ENCODE data around the gene LY6G5B.
A peak's percentile ranks its signal among the peaks of the same experiment; 100 is the strongest.

LY6G5B gene

GRCh38 chr6:31663961-31664789 lies 5.6 kb upstream of the LY6G5B start:
- peak; percentile 70 for DNase-seq

DNA sequence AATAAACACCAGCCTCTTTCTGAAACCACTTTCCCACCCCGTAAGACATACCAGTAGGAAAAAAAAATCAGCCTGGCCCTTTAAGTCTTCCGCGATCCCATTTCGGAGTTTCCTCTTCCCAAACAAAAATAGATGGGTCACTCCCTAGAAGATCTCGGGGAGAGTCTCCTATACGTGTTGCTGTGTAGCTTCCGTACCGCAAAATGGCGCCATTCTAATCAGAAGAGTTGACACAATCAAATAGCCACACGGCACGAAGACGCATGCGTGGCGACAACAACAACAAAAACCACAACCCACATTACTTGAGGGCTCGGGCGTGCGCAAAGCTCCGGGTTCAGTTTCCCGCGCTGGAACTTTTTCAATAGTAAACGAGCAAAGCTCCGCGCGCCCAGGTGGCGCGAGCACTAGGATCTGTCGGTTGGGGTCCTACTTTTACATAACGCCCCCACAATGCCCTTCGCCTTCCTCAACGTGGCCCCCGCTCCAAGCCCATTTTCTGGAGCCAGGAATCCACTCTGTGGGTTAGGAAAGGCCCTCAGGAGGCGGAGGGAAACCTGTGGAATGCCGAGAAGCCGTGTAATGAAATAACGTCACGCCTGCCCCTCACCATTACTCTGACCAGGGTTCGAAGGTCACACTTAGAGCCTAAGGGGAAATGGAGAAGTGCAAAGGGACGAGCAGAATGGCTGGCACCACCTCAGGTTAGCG lies 4.8 kb upstream of the LY6G5B start, which contains the start of gene GPANK1:
GPANK1 (minus strand) TSS at position 208 of the 711 bp plus-strand sequence. CDS start 519 bp downstream, outside the sequence.
- peak; percentile 53 for DNase-seq

DNA sequence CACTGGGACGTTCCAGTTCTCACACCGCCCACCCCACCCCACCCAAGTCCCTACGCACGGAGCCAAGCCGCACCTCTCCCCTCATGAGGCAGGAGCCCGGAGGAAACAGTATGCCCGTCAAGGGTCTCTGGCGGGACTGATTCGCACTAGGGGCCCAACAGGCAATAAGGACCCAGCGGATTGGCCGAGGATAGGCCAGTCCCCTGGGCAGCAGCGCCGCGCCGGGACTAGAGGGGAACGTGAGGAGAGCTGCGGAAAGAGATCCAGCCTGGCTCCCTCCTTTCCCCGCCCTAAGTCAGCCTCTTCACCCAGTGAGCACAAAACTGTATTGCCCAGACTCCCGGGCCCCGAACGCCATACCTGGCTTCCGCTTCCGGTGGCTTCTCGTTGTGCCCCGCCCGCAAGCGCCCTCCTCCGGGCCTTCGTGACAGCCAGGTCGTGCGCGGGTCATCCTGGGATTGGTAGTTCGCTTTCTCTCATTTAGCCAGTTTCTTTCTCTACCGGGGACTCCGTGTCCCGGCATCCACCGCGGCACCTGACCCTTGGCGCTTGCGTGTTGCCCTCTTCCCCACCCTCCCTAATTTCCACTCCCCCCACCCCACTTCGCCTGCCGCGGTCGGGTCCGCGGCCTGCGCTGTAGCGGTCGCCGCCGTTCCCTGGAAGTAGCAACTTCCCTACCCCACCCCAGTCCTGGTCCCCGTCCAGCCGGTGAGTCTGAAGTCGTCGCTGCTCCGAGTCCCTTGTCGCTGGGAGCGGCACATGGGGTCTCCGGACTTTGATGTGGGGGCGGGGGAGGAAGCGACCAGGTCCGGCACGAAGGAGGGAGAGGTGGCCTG lies 4.1 kb upstream of the LY6G5B start, which contains the start of gene CSNK2B:
CSNK2B (plus strand) TSS at position 580 of the 836 bp plus-strand sequence. CDS start 752 bp downstream, outside the sequence.
- DNase-seq = peak; percentile 95

DNA sequence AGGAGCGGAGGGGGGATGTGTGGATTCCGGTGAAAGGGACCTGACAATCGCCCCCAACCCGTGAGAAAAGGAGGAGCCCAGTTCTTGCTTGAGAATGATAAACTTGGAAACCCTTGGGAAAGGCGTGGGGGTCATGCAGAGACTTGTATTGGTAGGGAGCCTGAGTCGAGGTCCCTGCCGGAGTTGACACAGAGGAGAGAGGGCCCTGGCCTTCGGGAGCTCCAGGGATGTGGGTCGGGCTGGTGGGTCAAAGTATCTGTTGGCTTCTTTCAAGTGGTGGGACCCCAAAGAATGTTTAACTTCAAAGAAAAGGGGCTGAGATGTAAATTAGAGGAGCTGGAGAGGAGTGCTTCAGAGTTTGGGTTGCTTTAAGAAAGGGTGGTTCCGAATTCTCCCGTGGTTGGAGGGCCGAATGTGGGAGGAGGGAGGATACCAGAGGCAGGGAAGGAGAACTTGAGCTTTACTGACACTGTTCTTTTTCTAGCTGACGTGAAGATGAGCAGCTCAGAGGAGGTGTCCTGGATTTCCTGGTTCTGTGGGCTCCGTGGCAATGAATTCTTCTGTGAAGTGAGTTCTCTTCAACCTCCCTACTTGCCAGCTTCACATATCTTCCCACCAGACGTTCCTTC lies 3.3 kb upstream of the LY6G5B start:
- no peak for DNase-seq

GRCh38 chr6:31676322-31676903 lies 6.6 kb downstream of the LY6G5B start:
- DNase-seq = no peak

GRCh38 chr6:31676904-31677303 lies 7.1 kb downstream of the LY6G5B start:
- no peak for DNase-seq

DNA sequence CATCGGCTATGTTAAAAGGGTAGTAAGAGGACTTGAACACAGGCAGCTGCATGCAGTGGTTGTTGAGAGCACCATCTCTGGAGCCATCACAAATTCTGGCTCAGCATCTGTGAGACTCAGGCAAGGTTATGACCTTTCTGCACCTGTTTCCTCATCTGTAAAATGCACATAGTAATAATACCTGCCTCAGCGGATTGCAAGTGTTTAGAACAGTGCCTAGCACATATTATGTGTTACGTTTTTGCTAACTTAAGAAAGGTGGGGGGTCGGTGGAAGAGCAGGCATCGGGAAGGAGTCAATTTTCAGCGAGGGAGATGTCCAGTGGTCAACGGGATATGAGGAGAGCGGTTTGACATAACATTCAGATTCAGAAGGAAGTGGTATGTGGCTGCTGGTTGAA lies 8.2 kb downstream of the LY6G5B start:
- DNase-seq = no peak

GRCh38 chr6:31680226-31681134 lies 10.7 kb downstream of the LY6G5B start, which contains the start of gene LY6G5C:
TSS of gene LY6G5C (minus strand) at chr6:31681067. CDS start at chr6:31680373, 694 bp downstream.
- peak; percentile 63 for DNase-seq

DNA sequence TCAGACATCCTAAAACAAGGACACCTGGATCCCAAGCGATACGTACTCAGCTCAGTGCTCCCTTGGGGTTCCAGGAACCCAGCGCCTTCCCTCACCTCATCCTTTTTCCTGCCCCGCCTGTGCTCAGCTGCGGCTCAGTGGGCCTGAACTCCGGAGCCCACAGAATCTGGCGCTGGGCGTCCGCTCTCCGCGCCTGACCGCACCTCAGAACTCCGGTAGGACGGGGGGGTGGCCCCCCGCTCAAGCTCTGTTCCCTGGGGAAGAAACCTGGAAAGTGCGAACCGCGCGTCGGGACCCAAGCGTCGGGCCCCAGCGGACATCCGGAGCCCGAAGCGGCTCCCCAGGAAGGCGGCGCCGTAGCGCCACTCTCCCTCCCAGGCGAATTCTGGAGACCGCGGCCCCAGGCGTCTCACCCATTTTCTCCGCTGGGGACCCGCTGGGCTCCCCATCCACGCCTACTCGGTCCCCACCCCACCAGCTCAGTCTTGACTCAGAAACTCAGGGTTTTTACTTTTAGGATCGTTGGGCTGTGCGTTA lies 11.4 kb downstream of the LY6G5B start:
- DNase-seq = peak; percentile 76

- DNase-seq = no peak
Measured at GRCh38 chr6:31683591-31683990, 13.8 kb downstream of the LY6G5B start.

- no peak for DNase-seq
Measured at GRCh38 chr6:31686483-31686882, 16.7 kb downstream of the LY6G5B start.

GRCh38 chr6:31687321-31687720 lies 17.5 kb downstream of the LY6G5B start:
- DNase-seq = no peak

GRCh38 chr6:31687860-31688693 lies 18.3 kb downstream of the LY6G5B start:
- no peak for DNase-seq

DNA sequence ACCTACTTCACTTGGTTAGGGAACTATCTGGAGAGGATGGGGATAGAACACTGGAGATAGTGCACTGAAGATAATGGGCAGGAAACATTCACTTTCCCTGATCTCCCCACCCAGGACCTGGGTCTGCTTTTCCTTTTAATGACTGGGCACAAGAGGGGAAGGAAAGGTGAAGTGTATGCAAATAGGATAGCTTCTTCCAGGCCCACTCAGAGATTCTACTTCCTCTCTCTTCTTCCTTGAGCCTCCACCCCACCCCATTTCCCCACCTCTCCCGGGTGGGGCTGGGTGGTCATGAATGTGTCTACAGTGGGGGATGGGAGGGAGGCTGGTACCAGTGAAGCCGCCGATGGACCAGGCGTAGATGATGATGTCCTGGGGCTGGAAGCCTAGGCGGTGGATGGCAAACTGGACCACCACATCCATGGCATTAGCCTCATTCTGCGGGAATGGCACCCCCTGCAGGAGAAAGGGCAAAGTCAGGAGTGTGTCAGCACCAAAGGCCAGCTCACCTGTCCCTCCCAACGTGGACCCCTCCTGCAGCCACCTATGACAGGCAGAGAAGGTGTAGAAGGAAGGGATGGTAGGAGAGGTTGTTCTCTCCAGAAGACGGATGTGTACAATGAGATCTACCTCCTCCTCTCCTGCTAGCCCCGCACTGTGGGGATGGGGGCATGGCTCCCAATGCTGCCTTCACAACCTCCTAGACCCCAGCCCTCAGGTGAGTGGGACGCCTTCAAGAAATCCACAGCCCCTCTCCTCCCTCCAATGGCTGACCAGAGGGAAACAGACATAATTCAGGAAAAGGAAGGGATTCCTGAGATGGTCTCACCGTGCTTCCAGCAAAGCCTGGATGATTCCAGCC lies 19.7 kb downstream of the LY6G5B start:
- no peak for DNase-seq

DNA sequence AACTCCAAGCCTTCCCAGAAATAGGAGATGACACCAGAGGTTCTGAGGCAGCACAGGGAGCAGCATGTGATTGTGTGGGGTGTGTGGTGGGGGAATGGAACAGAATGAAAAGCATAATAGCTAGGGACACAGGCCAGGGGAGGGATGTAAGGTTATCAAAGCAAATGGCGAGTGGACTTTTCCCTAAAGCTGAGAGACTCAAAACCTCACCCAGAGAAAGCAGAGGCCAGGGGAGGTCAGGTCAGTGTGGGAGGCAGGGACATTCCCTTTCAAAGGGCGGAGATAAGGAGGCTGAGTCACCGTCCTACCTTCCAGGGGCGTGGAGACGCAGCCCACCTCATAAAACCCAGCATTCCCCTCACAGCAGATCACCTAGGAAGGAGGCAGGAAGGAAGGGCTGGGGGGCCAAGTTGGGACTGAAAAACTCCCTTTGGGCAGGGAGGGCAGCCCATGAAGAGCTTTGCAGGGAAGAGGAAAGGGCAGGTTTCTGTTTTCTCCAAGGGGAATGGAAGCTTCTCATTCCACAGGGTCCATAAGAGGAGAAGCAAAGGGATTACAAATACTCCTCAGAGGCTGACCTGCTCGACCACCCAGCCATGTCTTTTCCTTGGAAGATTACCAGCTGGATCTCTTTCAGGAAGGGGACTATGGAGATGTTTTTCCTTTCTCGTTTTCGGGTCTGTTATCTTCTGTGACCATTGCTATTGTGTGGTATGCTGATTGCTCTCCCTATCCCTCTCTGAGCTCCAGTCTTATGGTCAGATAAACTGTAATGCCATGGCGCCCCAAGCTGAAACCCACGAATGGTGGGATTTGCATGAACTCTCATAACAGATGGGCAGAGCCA lies 20.7 kb downstream of the LY6G5B start:
- DNase-seq = no peak

DNA sequence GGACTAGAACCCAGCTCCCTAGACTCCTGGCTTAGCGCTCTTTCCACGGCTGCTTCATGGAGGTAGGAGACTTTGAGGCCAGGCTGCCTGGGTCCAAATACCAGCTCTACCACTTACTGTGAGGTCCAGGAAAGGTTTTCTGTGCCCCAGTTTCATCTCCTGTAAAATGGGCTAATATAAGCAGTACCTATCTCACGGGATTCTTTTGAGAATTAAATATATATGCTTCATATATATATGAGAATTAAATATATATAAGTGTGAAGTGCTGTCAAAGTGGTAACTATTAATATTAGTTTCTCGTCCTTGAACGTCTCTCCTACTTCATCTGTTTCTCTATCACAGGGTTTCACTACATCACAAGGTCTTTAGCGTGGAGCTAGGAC lies 21.3 kb downstream of the LY6G5B start:
- no peak for DNase-seq

- DNase-seq = no peak
Measured at GRCh38 chr6:31691564-31692108, 21.9 kb downstream of the LY6G5B start.

Measured in 8988T (cell line).